ENCODE data around the gene GRAMD4.

DNA sequence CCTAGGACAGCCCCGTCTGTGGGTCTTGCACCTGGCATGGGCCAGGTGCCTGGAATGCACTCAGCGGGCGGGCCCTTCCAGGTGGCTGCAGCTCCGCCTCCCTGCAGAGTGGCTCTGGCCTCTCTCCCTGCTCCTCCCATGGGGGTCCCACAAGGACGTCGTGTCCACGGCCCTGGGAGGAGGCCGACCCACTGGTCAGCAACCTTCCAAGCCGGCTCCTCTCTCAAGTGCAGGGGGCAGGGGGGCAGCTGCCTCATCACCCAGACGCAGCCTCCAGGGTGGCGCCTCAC is 76.0 kb downstream of the GRAMD4 start:
- TF ChIP-seq, protein P1, sequence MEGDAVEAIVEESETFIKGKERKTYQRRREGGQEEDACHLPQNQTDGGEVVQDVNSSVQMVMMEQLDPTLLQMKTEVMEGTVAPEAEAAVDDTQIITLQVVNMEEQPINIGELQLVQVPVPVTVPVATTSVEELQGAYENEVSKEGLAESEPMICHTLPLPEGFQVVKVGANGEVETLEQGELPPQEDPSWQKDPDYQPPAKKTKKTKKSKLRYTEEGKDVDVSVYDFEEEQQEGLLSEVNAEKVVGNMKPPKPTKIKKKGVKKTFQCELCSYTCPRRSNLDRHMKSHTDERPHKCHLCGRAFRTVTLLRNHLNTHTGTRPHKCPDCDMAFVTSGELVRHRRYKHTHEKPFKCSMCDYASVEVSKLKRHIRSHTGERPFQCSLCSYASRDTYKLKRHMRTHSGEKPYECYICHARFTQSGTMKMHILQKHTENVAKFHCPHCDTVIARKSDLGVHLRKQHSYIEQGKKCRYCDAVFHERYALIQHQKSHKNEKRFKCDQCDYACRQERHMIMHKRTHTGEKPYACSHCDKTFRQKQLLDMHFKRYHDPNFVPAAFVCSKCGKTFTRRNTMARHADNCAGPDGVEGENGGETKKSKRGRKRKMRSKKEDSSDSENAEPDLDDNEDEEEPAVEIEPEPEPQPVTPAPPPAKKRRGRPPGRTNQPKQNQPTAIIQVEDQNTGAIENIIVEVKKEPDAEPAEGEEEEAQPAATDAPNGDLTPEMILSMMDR (IDR thresholded peaks at IDR 0.05; ENCODE audit: low read length): no peak
- TF ChIP-seq EZH2 (IDR thresholded peaks at IDR 0.05; ENCODE audit: borderline replicate concordance, low read length): no peak

All from OCI-LY1 (cell line).